Skin of body (tissue), 2 donors: Measurements from ENCODE around the gene PTPRN2. TPM values are rescaled to one million over a fixed set of nuclear protein-coding genes. Genes with fewer than 3 reads are reported as not detected.
"Not testable (repeated sequence)": the region's sequence is repeated elsewhere in the genome, so short reads cannot be mapped to it uniquely, and the experiment has no call there.

Source experiments
- DNase-seq: peaks from one replicate; lab custom pipeline; 2025; lab: John Stamatoyannopoulos, UW
- total RNA-seq: library from RNA; depleted of rRNA; stranded (reverse); fragments of >200 nt; gene quantifications from one replicate; pipeline ENCODE4 v1.2.3, GENCODE V29; 2014

Gene PTPRN2
- total RNA-seq, 1 donor from 2014 or later = 0.99 TPM

DNA sequence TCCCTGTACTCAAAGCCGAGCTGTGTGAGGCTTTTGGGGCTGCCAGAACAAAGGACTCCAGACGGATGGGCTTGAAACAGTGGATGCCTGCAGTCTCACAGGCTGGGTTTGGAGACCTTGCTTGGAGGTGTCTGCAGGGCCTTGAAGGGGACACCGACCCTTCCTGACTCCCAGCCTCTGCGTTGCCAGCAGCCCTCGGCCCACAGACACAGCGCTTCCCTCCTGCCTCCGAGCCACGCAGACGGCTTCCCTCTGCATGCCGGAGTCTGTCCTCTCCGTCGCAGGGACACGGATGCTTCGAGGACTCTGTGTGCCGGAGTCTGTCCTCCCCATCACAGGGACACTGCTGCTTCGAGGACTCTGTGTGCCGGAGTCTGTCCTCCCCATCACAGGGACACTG, 726.1 kb downstream of the PTPRN2 start:
- DNase-seq = no peak

DNA sequence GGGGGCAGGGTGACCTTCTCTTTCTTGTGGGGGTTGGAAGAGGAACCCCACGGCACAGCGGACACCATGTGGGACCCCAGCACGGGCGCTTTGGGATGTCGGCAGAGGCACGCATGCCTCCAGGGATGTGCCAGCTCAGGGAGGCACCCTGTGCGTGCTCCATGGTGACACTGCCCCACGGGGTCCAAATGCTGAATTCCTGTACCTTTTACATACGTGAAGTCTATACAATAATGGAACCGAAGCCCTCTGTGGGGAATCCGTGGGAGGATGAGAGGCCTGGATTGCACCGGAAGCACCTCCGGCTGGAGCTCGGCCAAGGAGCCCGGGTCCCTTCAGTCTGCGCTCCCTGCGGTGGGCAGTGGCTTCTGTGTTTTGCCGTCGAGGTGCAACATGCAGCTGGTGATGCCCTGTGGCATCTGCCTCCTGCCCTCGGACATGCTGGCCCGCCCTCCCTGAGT, 726.6 kb downstream of the PTPRN2 start:
- no peak for DNase-seq

DNA sequence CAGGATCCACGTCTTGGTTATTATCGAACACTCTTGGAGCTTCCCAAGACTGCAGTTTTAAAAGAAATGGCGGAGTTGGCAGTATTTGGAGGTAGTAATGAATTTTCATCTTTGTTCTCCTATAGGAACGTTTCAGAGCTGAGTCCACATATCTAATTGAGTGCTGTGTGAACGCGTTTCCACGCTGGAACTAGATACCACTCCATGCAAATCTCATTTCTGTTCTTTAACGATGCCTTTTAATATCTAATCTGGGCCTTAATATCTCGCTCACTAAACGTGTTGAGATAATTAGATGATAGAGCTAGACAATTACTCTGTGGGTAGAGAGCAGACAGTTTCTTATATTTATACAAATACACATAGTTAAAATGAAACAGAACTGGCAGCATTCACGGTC, 727.2 kb downstream of the PTPRN2 start:
- no peak for DNase-seq

DNA sequence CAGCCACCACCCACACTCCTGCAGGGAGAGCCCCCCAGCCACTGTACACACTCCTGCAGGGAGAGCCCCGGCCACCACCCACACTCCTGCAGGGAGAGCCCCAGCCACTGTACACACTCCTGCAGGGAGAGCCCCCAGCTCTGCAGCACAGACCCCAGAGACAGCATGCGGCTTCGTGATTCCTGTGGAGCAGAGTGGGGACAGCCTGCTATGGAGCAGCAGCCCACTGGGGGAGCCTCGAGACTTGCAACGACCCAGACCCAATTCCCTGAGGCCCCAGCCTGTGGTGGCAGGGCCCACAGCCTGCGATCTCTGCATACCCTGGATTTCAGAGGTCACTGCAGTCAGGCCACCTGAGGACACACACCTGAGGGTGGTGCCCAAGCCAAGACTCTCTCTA, 727.7 kb downstream of the PTPRN2 start:
- no peak for DNase-seq

DNA sequence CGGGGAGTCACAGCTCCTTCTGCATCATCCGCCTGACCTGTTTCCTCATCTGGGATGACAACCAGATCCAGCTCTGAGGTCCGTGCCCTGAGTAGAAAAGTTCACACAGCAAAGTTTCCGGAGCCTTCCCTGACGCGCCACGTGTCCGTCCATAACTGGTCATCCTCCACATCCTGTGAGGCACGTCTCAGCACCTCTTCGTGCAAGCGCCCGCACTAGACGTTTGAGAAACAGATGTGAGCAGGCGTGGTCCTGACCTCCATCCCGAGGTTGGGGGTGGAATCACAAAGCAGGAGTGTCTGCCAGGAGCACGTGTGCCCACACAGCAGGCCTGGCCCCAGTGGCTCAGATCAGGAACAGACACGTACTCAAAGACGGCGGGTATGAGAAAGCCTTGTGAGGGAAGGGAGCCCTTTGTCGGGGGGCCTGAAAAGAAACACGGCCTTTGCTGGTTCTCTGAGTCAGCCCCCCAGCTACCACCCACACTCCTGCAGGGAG, 730.0 kb downstream of the PTPRN2 start:
- DNase-seq = no peak

DNA sequence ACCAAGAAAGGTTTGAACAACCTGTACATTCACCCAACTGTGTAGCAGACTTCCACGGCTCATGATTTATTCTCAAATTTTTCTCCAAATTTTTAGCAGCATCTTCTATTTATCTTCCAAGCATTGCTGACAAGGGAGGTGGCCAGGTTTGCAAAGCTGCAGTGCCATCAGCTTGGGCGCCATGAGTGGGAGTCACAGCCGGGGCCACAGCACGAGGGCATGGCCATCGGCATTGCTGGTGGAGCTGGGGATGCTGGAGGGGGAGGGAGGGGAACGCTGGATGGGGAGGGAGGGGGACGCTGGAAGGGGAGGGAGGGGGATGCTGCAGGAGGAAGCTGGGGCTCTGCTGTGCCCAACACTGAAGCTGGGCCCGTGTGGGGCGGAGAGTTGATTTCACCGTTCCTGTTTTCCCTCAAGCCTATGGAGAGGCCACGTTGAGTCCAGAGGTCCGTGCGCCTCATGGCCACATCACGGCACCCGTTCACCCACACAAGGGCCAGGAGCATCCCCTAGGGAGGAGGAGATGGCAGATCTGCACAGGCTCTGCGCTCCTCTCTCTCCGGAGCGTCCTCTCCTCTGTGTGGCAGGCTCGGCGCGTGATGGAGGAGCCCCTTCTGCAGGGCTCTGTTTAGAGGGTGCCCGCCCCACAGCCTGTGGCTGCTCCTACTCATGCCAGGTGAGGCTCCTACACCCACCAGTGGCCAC, 730.6 kb downstream of the PTPRN2 start:
- no peak for DNase-seq

DNA sequence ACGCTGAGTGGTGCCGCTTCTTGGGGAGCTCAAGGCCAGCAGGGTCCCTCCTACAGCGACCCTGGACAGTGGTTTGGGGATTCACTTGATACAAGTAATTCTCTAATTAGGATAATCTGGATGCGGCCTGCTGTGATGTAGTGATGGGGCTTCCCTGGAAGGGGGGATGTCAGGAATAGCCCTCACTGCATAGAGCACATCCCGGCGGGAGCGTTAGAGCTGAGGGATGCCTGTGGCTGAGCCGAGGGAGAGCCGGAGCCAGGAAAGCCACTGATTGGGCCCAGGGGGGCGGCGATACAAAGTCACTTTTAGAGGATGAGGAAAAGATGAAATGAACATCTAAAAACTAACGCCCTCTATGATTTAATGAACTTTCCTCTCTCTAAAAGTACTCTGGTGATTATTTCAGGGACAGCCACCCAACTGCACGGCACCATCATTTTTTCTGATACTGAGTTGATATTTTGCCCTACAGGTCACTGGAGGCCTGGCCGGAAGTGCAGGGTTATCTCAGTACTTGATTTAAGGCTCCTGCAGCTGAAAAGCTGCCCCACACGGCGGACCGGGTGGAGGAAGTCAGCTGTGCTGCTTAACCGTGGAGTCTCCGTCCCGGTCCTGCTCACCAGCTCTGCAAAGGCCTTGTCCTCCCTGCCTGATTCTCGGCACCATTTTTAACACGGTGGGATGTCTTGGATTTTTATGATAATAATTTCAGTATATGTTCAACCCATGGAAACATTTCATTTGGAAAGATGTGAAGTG, 732.0 kb downstream of the PTPRN2 start:
- no peak for DNase-seq

DNA sequence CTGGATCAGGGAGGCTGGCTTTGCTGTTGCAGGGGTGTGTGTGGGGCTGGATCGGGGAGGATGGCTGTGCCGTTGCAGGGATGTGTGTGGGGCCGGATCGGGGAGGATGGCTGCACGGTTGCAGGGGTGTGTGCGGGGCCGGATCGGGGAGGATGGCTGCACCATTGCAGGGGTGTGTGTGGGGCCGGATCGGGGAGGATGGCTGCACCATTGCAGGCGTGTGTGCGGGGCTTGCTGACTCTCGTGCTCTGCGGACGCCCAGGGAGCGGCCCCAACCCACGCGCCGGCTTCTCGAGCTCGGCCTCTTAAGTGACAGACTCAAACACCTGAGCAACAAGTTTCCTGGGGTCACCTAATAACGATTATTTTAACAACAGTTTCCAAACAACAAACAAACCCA, 732.6 kb downstream of the PTPRN2 start:
- no peak for DNase-seq

DNA sequence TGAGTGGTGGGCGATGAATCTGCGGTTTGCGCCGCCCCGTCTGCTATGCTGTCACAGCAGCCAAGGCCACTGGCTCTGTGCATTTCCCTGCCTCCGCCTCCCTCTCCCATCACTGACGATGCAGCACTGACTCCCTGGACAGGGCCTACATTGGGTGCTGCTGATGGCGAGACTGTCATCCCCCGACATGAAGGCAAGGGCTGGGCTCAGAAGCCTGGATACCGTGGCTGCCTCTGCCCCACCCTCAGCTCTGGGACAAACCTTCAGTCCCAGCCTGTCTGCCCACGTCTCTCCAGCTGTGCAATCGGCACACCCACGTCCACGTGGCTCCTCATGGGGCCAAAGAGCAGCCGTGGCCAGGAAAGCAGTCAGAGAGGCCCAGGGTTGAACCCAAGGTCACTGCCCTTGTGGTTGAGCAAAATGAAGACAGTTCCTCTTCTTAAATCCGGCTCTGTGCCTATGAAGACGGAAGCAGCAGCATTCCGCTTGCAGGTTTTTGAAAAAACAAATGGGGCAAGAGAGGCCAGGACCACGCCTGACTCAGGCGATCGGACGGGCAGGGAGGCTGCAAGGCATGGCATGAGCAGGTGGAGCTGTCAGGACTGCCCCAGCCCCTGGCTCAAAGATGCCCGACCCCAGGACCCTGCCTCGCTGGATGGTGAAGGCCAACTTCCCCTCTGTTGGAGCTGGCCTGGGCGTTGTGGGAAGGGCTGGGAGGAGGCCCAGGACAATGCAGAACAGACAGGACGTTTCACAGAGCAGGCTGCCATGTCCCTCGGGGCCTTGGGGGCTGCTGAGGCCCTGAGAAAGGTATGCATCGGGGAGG, 733.3 kb downstream of the PTPRN2 start:
- DNase-seq = no peak

DNA sequence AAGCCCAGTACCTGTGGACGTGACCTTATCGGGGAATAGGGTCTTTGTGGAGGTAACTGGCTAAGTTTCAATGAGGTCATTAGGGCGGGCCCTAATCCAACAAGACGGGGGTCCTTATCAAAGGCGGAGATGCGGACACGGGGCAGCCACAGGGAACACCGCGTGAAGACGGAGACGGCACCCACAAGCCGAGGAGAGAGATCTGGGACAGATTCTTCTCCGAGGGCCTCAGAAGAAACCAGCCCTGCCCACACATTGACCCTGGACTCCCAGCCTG, 733.9 kb downstream of the PTPRN2 start:
- DNase-seq = no peak

DNA sequence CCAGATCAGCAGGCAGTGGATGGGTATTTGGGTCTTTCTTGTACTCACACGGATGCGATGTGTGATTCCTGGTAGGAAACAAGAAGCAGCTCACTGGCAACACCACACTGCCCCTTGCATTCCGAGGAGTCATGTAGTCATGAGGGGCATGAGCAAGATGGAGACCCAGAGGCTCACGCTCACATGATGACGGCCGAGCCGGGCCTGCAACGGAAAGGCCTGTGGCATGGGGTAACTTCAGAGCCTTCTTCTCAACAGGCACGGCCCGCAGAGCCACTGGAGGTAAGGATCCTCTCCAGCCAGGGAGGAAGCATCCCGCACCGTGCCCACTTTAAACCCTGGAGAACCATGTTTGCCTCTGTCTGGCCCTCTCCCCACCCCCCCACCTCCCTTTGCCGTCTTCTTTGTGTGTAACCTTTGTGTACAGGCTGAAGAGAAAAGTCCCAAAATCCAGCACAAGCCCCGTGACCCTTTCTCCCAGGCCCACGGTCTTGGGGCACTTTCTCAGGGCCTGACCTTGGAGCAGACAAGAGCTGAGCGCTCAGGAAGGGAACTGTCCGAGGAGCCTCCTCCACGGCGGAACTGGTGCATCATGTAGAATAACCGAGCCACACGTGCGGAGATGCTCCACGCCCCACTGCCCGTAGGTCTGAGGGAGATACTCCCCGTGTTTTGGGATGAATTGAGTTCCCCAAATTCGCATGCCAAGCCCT, 734.4 kb downstream of the PTPRN2 start:
- DNase-seq = no peak

DNA sequence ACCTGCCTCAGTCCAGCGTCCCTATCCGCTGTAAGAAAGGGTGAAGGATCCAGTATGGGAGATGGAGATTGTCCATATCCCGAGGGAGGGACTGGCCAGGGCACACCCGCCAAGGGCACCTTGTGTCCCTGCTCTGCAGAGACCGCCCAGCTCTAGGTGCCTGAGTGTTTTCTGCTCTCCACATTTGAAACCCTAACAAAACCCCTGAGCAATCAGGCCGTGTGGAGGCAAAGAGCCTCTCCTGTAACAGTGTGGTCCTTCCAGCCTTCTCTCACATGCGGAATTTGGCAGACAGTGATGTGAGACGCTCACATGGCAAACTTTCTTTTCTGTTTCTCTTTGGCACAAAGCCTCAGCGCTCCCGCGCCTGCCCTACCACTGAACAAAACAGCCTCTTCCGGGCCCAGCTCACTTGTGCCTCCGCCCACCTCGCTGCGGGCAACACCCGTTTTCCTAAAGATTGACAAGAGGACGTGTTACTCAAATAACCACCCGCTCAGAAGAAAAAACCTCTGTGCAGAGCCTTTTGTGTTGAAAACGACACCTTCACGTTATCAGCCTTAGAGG, 736.0 kb downstream of the PTPRN2 start:
- peak; percentile 47 for DNase-seq

DNA sequence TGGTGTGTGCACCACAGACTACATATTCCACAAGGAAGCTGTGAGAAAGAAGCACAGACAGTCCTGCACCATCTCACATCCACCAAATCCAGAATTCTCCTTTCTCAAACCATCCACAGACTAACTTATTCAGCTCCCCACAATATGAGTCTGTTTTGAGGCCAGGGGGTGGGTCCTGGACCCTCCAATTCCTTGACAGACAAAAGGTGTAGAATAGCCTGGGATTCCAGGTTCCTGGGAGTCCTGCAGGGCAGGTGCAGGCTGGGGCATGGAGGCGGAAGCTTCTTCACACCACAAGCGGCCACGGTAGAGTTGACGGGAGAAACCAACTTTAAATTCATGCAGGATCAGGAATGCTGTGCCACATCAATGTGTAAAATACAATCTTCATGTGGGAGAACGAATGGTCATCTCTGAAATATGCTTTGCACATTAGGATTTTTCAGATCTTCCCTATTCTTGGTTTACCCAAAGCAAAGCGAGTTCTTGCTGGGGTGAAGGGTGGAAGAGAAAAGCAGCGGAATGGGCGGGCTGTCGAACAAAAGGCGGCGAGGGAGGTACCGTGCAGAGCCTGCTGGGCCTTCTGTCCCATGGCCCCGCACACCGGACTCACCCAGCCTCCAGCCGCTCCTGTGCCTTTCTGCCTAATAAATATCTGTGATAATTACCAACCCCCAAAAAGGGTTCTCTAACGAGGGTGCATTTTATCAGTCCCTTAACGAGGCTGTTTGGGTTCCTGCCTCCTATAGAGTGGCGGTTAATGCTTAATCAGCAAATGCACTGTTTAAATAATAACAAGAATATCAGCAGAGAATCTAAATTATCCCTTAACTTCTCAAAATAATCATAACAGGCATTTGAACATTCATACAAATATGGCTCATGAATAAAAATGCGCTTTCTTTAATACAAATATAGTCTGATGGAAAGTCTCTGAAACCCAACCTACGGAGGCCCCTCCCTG, 736.9 kb downstream of the PTPRN2 start:
- DNase-seq = no peak

DNA sequence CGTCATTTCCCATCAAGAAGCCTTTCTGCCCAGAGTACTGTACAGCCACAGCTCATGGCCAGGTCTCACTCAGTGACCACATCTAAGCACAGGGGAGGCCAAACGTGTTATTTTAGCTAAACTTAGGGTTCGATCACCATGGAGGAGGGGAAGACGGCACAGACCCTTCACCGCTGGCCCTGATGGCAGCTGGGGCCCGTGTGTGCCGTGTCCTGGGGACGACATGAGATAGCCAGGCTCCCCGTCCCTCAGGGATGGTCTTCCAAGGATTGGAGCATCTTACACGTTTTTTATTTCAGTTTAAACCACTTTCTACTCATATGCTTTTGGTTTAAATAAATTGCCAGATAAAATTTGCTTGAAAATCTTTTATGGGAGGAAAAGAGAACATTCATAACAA, 737.9 kb downstream of the PTPRN2 start:
- no peak for DNase-seq

DNA sequence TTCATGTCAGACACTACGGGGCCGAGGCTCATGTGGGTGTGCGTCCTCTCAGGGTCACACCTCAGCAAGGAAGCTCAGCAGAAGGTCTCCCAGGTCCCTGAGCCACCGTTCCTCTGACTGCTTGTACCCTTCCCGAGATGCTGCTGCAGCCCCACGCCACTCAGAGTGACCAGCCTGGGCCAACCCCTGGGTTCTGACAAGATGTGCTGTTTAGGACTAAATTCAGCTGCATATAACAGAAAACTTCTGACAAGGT, 738.4 kb downstream of the PTPRN2 start:
- DNase-seq = no peak

DNA sequence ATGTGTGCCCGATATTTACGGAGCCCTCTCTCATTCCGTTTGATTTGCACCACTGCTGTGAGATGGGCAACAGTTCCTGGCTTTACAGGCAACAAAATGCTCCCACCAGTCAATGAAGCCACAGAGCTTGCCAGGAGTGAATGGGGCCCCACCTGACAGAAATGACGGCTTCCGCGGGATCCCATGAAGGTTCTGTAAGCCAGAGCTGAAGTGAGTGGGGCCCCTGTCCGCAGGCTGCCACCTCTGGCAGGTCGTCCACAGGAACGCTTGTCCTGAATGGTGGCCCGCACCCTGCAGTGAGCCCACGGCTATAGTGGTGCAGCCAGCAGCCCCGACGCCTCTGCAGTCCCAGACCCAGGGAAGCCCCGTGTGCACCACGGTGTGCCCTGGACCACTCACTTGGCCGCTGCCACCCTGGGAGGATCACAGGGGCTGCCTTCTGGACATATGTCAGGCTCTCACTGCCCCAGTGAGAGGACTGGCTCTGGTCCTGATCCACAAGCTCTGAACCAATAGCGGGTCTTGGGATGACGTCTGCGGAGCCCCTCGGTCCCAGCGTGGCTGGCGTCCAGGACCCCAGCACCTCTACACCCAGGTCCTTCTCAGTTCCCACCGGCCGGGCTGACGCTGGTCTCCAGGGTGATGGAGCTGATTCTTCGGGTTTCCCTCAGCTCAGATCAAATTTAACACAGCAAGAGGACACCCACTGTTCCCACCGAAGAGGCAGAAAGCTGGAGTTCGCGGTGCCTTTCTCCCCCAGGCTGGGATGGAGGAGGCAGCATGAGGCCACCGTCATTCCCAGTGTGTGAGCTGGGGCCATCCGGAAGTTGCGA, 738.9 kb downstream of the PTPRN2 start:
- no peak for DNase-seq

DNA sequence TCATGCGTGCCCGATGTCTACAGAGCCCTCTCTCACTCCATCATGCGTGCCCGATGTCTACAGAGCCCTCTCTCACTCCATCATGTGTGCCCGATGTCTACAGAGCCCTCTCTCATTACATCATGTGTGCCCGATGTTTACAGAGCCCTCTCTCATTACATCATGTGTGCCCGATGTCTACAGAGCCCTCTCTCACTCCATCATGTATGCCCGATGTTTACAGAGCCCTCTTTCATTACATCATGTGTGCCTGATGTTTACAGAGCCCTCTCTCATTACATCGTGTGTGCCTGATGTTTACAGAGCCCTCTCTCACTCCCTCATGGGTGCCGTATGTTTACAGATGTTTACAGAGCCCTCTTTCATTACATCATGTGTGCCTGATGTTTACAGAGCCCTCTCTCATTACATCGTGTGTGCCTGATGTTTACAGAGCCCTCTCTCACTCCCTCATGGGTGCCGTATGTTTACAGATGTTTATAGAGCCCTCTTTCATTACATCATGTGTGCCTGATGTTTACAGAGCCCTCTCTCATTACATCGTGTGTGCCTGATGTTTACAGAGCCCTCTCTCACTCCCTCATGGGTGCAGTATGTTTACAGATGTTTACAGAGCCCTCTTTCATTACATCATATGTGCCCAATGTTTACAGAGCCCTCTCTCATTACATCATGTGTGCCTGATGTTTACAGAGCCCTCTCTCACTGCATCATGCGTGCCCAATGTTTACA, 739.7 kb downstream of the PTPRN2 start:
- not testable (repeated sequence) for DNase-seq

DNA sequence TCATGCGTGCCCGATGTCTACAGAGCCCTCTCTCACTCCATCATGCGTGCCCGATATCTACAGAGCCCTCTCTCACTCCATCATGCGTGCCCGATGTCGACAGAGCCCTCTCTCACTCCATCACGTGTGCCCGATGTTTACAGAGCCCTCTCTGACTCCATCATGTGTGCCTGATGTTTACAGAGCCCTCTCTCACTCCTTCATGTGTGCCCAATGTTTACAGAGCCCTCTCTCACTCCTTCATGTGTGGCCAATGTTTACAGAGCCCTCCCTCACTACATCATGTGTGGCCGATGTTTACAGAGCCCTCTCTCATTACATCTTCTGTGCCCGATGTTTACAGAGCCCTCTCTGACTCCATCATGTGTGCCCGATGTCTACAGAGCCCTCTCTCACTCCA, 740.9 kb downstream of the PTPRN2 start:
- not testable (repeated sequence) for DNase-seq

DNA sequence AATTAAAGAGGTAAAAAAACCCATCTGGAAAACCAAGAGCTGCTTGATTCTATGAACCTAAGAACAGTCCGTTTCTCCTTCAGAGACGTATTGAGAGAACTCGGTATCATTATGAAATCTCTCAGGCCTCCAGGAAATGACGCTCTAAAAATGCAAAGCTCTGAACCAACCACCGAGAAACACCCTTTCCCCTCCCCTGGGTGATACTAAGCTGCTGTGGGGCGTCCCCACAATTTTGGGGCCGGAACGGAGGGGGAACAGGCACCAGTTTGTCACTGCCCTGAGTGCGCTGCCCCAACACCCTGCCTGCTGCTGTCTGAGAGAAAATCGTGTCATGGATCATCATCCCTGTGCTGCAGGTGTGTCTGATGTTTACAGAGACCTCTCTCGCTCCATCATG, 741.4 kb downstream of the PTPRN2 start:
- DNase-seq = no peak
